ENCODE results near the gene CDH23. TPM values are rescaled to one million over a fixed set of nuclear protein-coding genes. Genes with fewer than 3 reads are reported as not detected.
A peak's percentile ranks its signal among the peaks of the same experiment; 100 is the strongest.

The CDH23 gene
- total and polyA plus RNA-seq, 2 donors, result 3.6 to 9.9 TPM

GRCh38 chr10:71545001-71545400 is 148.3 kb downstream of the CDH23 start:
- WGBS, result 91% methylated on average over 10 of the region's 10 CpGs
- Histone ChIP-seq H3K27ac (ENCODE audit: low read depth) (no peak overlapping the region), H3K36me3 (ENCODE audit: insufficient read depth) (no peaks in the 10 kb centered on the region), H3K4me3 (ENCODE audit: low read depth, low read length) (no peak overlapping the region), H3K4me1 (ENCODE audit: insufficient read depth) (no peaks in the 10 kb centered on the region)
- DNase-seq (ENCODE audit: extremely low spot score), result no peak

- DNase-seq (ENCODE audit: extremely low spot score), result no peak
- Histone ChIP-seq H3K27ac (ENCODE audit: low read depth) (no peak overlapping the region), H3K4me3 (ENCODE audit: low read depth, low read length) (no peak overlapping the region), H3K36me3 (ENCODE audit: insufficient read depth) (no peaks in the 10 kb centered on the region), H3K4me1 (ENCODE audit: insufficient read depth) (no peaks in the 10 kb centered on the region)
- WGBS, result 88% methylated on average over 7 of the region's 7 CpGs
These were observed 149.5 kb downstream of the CDH23 start for GRCh38 chr10:71546220-71546619.

- no peak for DNase-seq (ENCODE audit: extremely low spot score)
- Histone ChIP-seq H3K36me3 (ENCODE audit: insufficient read depth) (no peaks in the 10 kb centered on the region), H3K4me1 (ENCODE audit: insufficient read depth) (no peaks in the 10 kb centered on the region), H3K27ac (ENCODE audit: low read depth) (no peak overlapping the region), H3K4me3 (ENCODE audit: low read depth, low read length) (no peak overlapping the region)
- WGBS, result 86% methylated on average over 12 of the region's 12 CpGs
These were observed 150.6 kb downstream of the CDH23 start for GRCh38 chr10:71547312-71547711.

- 24% methylated on average over 20 of the region's 20 CpGs for WGBS
- no peaks in the 10 kb centered on the region for H3K36me3 ChIP-seq (ENCODE audit: insufficient read depth)
- DNase-seq (ENCODE audit: extremely low spot score), result peak; percentile 36
- no peaks in the 10 kb centered on the region for H3K4me1 ChIP-seq (ENCODE audit: insufficient read depth)
- no peak overlapping the region for H3K27ac ChIP-seq (ENCODE audit: low read depth)
- no peak overlapping the region for H3K4me3 ChIP-seq (ENCODE audit: low read depth, low read length)
These were observed 151.4 kb downstream of the CDH23 start for GRCh38 chr10:71547876-71548846.

- WGBS, result 92% methylated on average over 11 of the region's 11 CpGs
- no peaks in the 10 kb centered on the region for H3K36me3 ChIP-seq (ENCODE audit: insufficient read depth)
- H3K27ac ChIP-seq (ENCODE audit: low read depth), result no peak overlapping the region
- H3K4me1 ChIP-seq (ENCODE audit: insufficient read depth), result no peaks in the 10 kb centered on the region
- no peak overlapping the region for H3K4me3 ChIP-seq (ENCODE audit: low read depth, low read length)
- no peak for DNase-seq (ENCODE audit: extremely low spot score)
These were observed 153.2 kb downstream of the CDH23 start for GRCh38 chr10:71549766-71550533.

GRCh38 chr10:71550628-71551027 is 153.9 kb downstream of the CDH23 start:
- no peak overlapping the region for H3K27ac ChIP-seq (ENCODE audit: low read depth)
- no peak overlapping the region for H3K4me3 ChIP-seq (ENCODE audit: low read depth, low read length)
- no peaks in the 10 kb centered on the region for H3K4me1 ChIP-seq (ENCODE audit: insufficient read depth)
- no peaks in the 10 kb centered on the region for H3K36me3 ChIP-seq (ENCODE audit: insufficient read depth)
- DNase-seq (ENCODE audit: extremely low spot score), result no peak
- WGBS, result 74% methylated on average over 7 of the region's 7 CpGs

GRCh38 chr10:71551970-71552369 is 155.2 kb downstream of the CDH23 start:
- H3K4me1 ChIP-seq (ENCODE audit: insufficient read depth), result no peaks in the 10 kb centered on the region
- H3K27ac ChIP-seq (ENCODE audit: low read depth), result no peak overlapping the region
- no peak overlapping the region for H3K4me3 ChIP-seq (ENCODE audit: low read depth, low read length)
- no peak for DNase-seq (ENCODE audit: extremely low spot score)
- H3K36me3 ChIP-seq (ENCODE audit: insufficient read depth), result no peaks in the 10 kb centered on the region
- 95% methylated on average over 3 of the region's 3 CpGs for WGBS

GRCh38 chr10:71553432-71553831 is 156.7 kb downstream of the CDH23 start:
- Histone ChIP-seq H3K4me3 (ENCODE audit: low read depth, low read length) (no peak overlapping the region), H3K4me1 (ENCODE audit: insufficient read depth) (no peaks in the 10 kb centered on the region), H3K36me3 (ENCODE audit: insufficient read depth) (no peaks in the 10 kb centered on the region), H3K27ac (ENCODE audit: low read depth) (no peak overlapping the region)
- DNase-seq (ENCODE audit: extremely low spot score), result no peak
- 58% methylated on average over 5 of the region's 5 CpGs for WGBS

GRCh38 chr10:71554671-71555070 is 158.0 kb downstream of the CDH23 start:
- 52% methylated on average over 2 of the region's 2 CpGs for WGBS
- DNase-seq (ENCODE audit: extremely low spot score), result no peak
- no peak overlapping the region for H3K27ac ChIP-seq (ENCODE audit: low read depth)

GRCh38 chr10:71555087-71555723 is 158.5 kb downstream of the CDH23 start:
- DNase-seq (ENCODE audit: extremely low spot score), result no peak
- 70% methylated on average over 10 of the region's 10 CpGs for WGBS
- no peak overlapping the region for H3K27ac ChIP-seq (ENCODE audit: low read depth)
- no peaks in the 10 kb centered on the region for H3K36me3 ChIP-seq (ENCODE audit: insufficient read depth)
- H3K4me3 ChIP-seq (ENCODE audit: low read depth, low read length), result no peak overlapping the region
- H3K4me1 ChIP-seq (ENCODE audit: insufficient read depth), result no peaks in the 10 kb centered on the region

More at GRCh38 chr10:71554671-71555070, 158.0 kb downstream of the CDH23 start:
- H3K36me3 ChIP-seq (ENCODE audit: insufficient read depth), result no peaks in the 10 kb centered on the region
- H3K4me3 ChIP-seq (ENCODE audit: low read depth, low read length), result no peak overlapping the region
- no peaks in the 10 kb centered on the region for H3K4me1 ChIP-seq (ENCODE audit: insufficient read depth)

GRCh38 chr10:71555724-71556119 is 159.0 kb downstream of the CDH23 start:
- Histone ChIP-seq H3K4me1 (ENCODE audit: insufficient read depth) (no peaks in the 10 kb centered on the region), H3K4me3 (ENCODE audit: low read depth, low read length) (no peak overlapping the region), H3K36me3 (ENCODE audit: insufficient read depth) (no peaks in the 10 kb centered on the region), H3K27ac (ENCODE audit: low read depth) (no peak overlapping the region)
- no peak for DNase-seq (ENCODE audit: extremely low spot score)
- 64% methylated on average over 1 of the region's 1 CpG for WGBS

- DNase-seq (ENCODE audit: extremely low spot score), result no peak
- WGBS, result 45% methylated on average over 3 of the region's 3 CpGs
- Histone ChIP-seq H3K27ac (ENCODE audit: low read depth) (no peak overlapping the region), H3K4me3 (ENCODE audit: low read depth, low read length) (no peak overlapping the region), H3K36me3 (ENCODE audit: insufficient read depth) (no peaks in the 10 kb centered on the region), H3K4me1 (ENCODE audit: insufficient read depth) (no peaks in the 10 kb centered on the region)
These were observed 162.3 kb downstream of the CDH23 start for GRCh38 chr10:71558991-71559390.

- no peak for DNase-seq (ENCODE audit: extremely low spot score)
- Histone ChIP-seq H3K36me3 (ENCODE audit: insufficient read depth) (no peaks in the 10 kb centered on the region), H3K4me3 (ENCODE audit: low read depth, low read length) (no peak overlapping the region), H3K4me1 (ENCODE audit: insufficient read depth) (no peaks in the 10 kb centered on the region), H3K27ac (ENCODE audit: low read depth) (no peak overlapping the region)
- 42% methylated on average over 5 of the region's 5 CpGs for WGBS
These were observed 164.4 kb downstream of the CDH23 start for GRCh38 chr10:71561003-71561574.

All from urinary bladder (tissue), 4 donors.